ENCODE data around the gene CTIF.

Gene CTIF

GRCh38 chr18:48607056-48607984 is 68.5 kb downstream of the CTIF start:
- DNase-seq = no peak

GRCh38 chr18:48608581-48608980 is 69.8 kb downstream of the CTIF start:
- no peak for DNase-seq

GRCh38 chr18:48609114-48609513 is 70.3 kb downstream of the CTIF start:
- no peak for DNase-seq

GRCh38 chr18:48609820-48610815 is 71.3 kb downstream of the CTIF start:
- DNase-seq = no peak

- DNase-seq = no peak
These were observed 72.4 kb downstream of the CTIF start for GRCh38 chr18:48611203-48611602.

GRCh38 chr18:48611785-48612480 is 73.1 kb downstream of the CTIF start:
- no peak for DNase-seq

GRCh38 chr18:48612511-48612910 is 73.7 kb downstream of the CTIF start:
- no peak for DNase-seq

GRCh38 chr18:48612917-48613316 is 74.1 kb downstream of the CTIF start:
- no peak for DNase-seq

GRCh38 chr18:48613589-48614404 is 75.0 kb downstream of the CTIF start:
- DNase-seq = no peak

- DNase-seq = no peak
These were observed 77.0 kb downstream of the CTIF start for GRCh38 chr18:48615566-48616401.

GRCh38 chr18:48616484-48617255 is 77.8 kb downstream of the CTIF start:
- no peak for DNase-seq

GRCh38 chr18:48617844-48618497 is 79.1 kb downstream of the CTIF start:
- DNase-seq = no peak

- no peak for DNase-seq
These were observed 80.2 kb downstream of the CTIF start for GRCh38 chr18:48619016-48619415.

GRCh38 chr18:48619501-48619900 is 80.7 kb downstream of the CTIF start:
- no peak for DNase-seq

- DNase-seq = no peak
These were observed 81.2 kb downstream of the CTIF start for GRCh38 chr18:48620071-48620470.

GRCh38 chr18:48621240-48621639 is 82.4 kb downstream of the CTIF start:
- DNase-seq = no peak

GRCh38 chr18:48621815-48622555 is 83.2 kb downstream of the CTIF start:
- no peak for DNase-seq

- DNase-seq = no peak
These were observed 84.1 kb downstream of the CTIF start for GRCh38 chr18:48622911-48623431.

All from SIG-M5 (cell line).